8988T (cell line): Measurements from ENCODE around the gene KIF2C.
"Not testable (repeated sequence)": the region's sequence is repeated elsewhere in the genome, so short reads cannot be mapped to it uniquely, and the experiment has no call there.

ENCODE experiments used
- DNase-seq: peaks from one replicate; pipeline ENCODE4 v3.0.0; 2011

KIF2C gene

GRCh38 chr1:44720281-44720680 lies 19.4 kb upstream of the KIF2C start:
- no peak for DNase-seq

- DNase-seq, result peak; percentile 58
Measured at GRCh38 chr1:44721485-44722361, 17.9 kb upstream of the KIF2C start.

DNA sequence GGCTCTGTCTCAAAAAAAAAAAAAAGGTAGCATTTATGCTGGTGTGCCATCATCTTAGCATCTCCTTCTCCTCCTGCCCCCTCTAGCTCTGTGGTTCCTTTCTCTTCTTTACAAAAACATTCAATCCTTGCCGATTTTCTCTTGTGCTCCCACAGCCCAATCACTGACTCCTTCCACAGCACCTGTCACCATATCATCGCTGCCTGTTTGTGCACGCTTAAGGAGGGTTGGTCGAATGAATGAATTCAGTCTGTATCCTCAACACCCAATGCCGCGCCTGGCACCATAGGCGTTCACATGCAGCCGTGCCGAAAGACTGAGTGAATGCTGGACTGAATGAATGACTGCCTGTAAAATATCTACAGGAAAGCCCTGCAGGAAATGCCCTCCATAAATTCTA lies 16.6 kb upstream of the KIF2C start:
- no peak for DNase-seq

GRCh38 chr1:44723496-44724295 lies 15.9 kb upstream of the KIF2C start:
- DNase-seq, result no peak

DNA sequence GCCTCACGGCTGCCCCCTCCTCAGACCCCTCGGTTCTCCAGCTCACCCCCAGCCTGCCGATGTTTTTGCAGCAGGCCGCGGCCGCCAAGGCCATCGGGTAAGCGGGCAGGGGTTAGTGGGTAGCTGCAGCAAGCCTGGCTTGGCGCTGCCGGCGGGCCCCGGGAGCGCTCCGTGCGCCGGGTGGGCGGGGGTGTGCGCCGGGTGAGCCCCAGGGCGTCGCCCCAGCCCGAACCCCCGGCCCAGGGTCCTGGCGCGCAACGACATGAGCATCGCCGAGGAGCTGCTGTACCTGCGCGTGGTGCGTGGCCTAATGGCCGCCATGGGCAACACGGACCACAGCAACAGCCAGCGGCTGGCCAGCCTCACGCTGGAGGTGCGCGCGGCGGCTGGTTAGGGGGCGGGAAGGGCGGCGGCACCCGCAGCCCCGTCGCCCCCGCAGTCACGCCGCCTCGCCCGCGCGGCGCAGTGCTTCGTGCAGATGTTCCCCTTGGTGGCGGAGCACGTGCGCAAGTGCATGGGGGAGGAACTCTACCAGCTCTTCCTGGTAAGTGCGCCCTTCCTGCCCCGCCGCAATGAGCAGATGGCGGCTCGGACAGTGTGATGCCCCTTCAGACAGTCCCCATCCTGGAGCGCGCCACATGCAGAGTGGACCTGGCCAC lies 15.2 kb upstream of the KIF2C start:
- no peak for DNase-seq

GRCh38 chr1:44724955-44725698 lies 14.5 kb upstream of the KIF2C start:
- no peak for DNase-seq

DNA sequence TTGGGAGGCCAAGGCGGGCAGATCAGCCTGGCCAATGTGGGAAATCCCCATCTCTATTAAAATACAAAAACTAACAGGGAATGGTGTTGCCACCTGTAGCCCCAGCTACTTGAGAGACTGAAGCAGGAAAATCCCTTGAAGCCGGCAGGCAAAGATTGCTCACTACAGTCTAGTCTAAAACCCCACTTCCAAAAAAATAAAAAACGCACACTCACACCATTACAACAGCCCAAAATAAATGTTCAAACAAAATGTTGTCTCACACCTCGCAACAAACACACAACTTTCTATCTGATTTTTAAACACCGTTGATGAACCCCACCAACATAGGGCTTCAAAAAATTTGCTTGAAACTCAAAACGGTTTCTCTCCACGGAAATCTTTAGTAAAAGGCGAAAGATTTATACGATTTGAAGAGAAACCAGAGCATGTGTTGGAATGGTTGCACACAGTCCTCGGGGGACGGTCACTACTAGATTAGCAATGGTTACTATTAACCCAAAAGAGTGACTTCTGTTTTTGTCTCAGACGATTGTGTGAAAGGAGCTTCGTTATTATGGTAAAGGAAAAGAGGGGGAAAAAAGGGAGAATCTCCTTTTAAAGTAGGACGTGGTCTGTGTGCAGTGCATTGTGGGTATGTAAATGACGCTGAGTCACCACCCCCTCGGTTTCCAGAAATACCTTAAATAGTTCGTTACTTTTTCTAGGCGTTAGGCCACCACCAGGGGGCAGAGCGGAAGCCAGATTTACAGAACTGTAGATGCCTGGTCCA lies 8.7 kb upstream of the KIF2C start, which contains the start of gene RNU5D-1:
Gene RNU5D-1, minus strand, starts transcription at position 430 of the 772 bp plus-strand sequence.
- no peak for DNase-seq

DNA sequence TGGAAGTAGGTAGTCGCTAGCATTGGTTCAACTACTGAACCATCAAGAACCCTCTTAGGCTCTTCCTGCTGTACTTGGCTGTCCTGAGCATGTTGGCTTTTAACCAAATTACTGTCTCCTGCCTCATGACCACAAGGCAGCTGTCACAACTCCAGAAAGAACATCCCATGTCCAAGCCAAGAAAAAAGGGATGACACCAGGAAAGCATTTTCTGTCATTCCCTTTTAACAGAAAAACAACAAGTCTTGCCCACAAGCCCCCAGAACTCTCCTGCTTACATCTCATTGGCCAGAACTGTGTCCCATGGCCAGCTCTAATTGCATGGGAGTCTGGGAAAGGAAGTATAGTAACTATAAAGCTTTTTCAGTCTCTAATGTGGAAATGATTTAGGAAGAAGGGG lies 6.3 kb upstream of the KIF2C start:
- no peak for DNase-seq

GRCh38 chr1:44733784-44734183 lies 5.9 kb upstream of the KIF2C start:
- DNase-seq, result no peak

- DNase-seq, result no peak
Measured at GRCh38 chr1:44735992-44736391, 3.6 kb upstream of the KIF2C start.

GRCh38 chr1:44738953-44739306 lies 707 bp upstream of the KIF2C start:
- not testable (repeated sequence) for DNase-seq

GRCh38 chr1:44740179-44740617 lies 561 bp downstream of the KIF2C start:
- no peak for DNase-seq

GRCh38 chr1:44743211-44743610 lies 3.6 kb downstream of the KIF2C start:
- no peak for DNase-seq

- DNase-seq, result no peak
Measured at GRCh38 chr1:44747878-44748277, 8.2 kb downstream of the KIF2C start.

DNA sequence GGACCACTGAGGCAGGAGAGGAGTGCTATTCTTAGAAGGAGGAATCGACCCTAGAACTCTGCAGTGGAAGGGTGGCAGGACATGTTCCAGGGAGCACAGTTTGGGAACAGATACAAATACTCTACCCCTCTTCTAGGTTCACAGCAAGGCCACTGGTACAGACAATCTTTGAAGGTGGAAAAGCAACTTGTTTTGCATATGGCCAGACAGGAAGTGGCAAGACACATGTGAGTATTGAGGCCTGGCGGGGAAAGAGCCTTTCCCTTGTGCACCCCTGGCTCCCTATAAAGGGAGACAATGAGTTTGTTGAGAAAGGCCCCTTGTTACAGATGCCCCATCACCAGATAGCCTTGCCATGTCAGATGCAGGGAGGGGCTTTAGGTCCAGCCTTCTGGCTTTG lies 17.8 kb downstream of the KIF2C start:
- DNase-seq, result no peak

DNA sequence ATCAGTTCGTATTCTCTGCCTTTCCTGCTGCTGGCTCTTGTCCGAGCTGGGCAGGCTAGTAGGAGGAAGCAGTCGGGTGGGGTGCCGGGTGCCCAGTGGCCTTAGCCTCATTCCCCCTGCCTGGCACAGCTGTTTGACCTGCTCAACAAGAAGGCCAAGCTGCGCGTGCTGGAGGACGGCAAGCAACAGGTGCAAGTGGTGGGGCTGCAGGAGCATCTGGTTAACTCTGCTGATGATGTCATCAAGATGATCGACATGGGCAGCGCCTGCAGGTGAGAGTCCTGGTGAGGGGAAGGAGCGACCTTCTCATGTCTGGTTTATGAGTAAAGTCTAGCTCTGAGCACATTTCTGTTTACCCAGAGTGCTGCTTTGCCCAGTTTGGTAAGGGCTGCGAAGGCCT lies 19.4 kb downstream of the KIF2C start:
- DNase-seq, result no peak

GRCh38 chr1:44760876-44761275 lies 21.2 kb downstream of the KIF2C start:
- no peak for DNase-seq

GRCh38 chr1:44766421-44766820 lies 26.8 kb downstream of the KIF2C start:
- not testable (repeated sequence) for DNase-seq

- DNase-seq, result peak; percentile 57
Measured at GRCh38 chr1:44775078-44775929, 35.7 kb downstream of the KIF2C start, which contains the start of gene RPS8. Gene RPS8 (plus strand): TSS chr1:44775540. CDS start chr1:44775597, 57 bp downstream.

- no peak for DNase-seq
Measured at GRCh38 chr1:44775930-44776729, 36.5 kb downstream of the KIF2C start.
